ENCODE results near the gene GDI1. TPM values are rescaled to one million over a fixed set of nuclear protein-coding genes. Genes with fewer than 3 reads are reported as not detected.
A peak's percentile ranks its signal among the peaks of the same experiment; 100 is the strongest.

GDI1 gene
- total RNA-seq, 2 donors from 2014 or later: 157 to 187 TPM

- H3K27me3 Mint-ChIP-seq: peaks cover 0 to 4% of the 10 kb centered on the region in 2 donors
- H3K36me3 Mint-ChIP-seq: no peaks in the 10 kb centered on the region
- H3K4me1 Mint-ChIP-seq (ENCODE audit: low read depth in 2 of 2): peaks cover 10 to 14% of the 10 kb centered on the region in 2 donors
- H3K27ac Mint-ChIP-seq: peak overlapping the region in 1 of 2 donors; percentile 81
- peak overlapping the region; percentile 91 for H3K4me3 Mint-ChIP-seq
- DNase-seq (ENCODE audit: low spot score) (no peak), ATAC-seq (no peak)
- no peaks in the 10 kb centered on the region for H3K9me3 Mint-ChIP-seq
Measured at GRCh38 chrX:154489182-154489581, 52.2 kb downstream of the GDI1 start.

- Mint-ChIP-seq H3K27ac (peak overlapping the region; percentile 81 to 83), H3K4me1 (ENCODE audit: low read depth in 2 of 2) (peaks cover 10 to 14% of the 10 kb centered on the region in 2 donors), H3K36me3 (no peaks in the 10 kb centered on the region), H3K9me3 (no peaks in the 10 kb centered on the region), H3K27me3 (peaks cover 0 to 4% of the 10 kb centered on the region in 2 donors), H3K4me3 (peak overlapping the region; percentile 91)
- no peak for DNase-seq (ENCODE audit: low spot score)
- peak; percentile 29 to 43 for ATAC-seq
Measured at GRCh38 chrX:154490021-154490413, 53.1 kb downstream of the GDI1 start.

GRCh38 chrX:154490414-154491083 is 53.6 kb downstream of the GDI1 start, which contains the start of gene SLC10A3:
Gene SLC10A3, minus strand, starts transcription at chrX:154490629. Its CDS starts 1,689 bp downstream, at chrX:154488940.
- no peaks in the 10 kb centered on the region for H3K36me3 Mint-ChIP-seq
- DNase-seq (ENCODE audit: low spot score) (peak; percentile 93), ATAC-seq (peak; percentile 94)
- peak within 1 kb of the TSS; percentile 91 for H3K4me3 Mint-ChIP-seq
- peaks cover 10 to 14% of the 10 kb centered on the region in 2 donors for H3K4me1 Mint-ChIP-seq (ENCODE audit: low read depth in 2 of 2)
- H3K27ac Mint-ChIP-seq: peak within 1 kb of the TSS; percentile 81 to 85
- H3K27me3 Mint-ChIP-seq: peaks cover 0 to 4% of the 10 kb centered on the region in 2 donors
- H3K9me3 Mint-ChIP-seq: no peaks in the 10 kb centered on the region

Other genes starting within 250 kb of the GDI1 start
- not detected for gene OPN1MW2, start 217.4 kb upstream of the GDI1 start, total RNA-seq
- gene OPN1MW3, start 179.6 kb upstream of the GDI1 start, total RNA-seq: not detected
- not detected for gene TEX28, start 142.0 kb upstream of the GDI1 start, total RNA-seq
- gene TKTL1, start 141.4 kb upstream of the GDI1 start, total RNA-seq: 1 to 10 TPM; 3.0 to 4.1 TPM
- gene FLNA, start 62.5 kb upstream of the GDI1 start, total RNA-seq: 100 to 1,000 TPM; 574 to 727 TPM
- 10 to 100 TPM; 49.2 to 61.9 TPM for gene EMD, start 57.9 kb upstream of the GDI1 start, total RNA-seq
- gene RPL10, start 38.8 kb upstream of the GDI1 start, total RNA-seq: 1,000 to 10,000 TPM; 1,953 to 2,194 TPM
- 10 to 100 TPM; 12.4 to 14.6 TPM for gene DNASE1L1, start 27.9 kb upstream of the GDI1 start, total RNA-seq
- 10 to 100 TPM; 47.4 to 73.7 TPM for gene TAFAZZIN, start 25.6 kb upstream of the GDI1 start, total RNA-seq
- 100 to 1,000 TPM in 1 of 2 donors, 10 to 100 TPM in 1; 46.7 to 106 TPM for gene ATP6AP1, start 8.5 kb upstream of the GDI1 start, total RNA-seq
- gene FAM50A, start 7.0 kb downstream of the GDI1 start, total RNA-seq: 100 to 1,000 TPM in 1 of 2 donors, 10 to 100 TPM in 1; 75.2 to 108 TPM
- gene PLXNA3, start 21.1 kb downstream of the GDI1 start, total RNA-seq: 10 to 100 TPM; 52.4 to 61.3 TPM
- gene LAGE3, start 42.1 kb downstream of the GDI1 start, total RNA-seq: 10 to 100 TPM; 29.4 to 48.5 TPM
- 10 to 100 TPM; 39.6 to 65.6 TPM for gene UBL4A, start 49.5 kb downstream of the GDI1 start, total RNA-seq
- 10 to 100 TPM; 22.1 to 30.7 TPM for gene SLC10A3, start 53.5 kb downstream of the GDI1 start, total RNA-seq
- gene FAM3A, start 79.1 kb downstream of the GDI1 start, total RNA-seq: 10 to 100 TPM; 28.5 to 41.1 TPM
- 100 to 1,000 TPM; 115 to 227 TPM for gene G6PD, start 109.7 kb downstream of the GDI1 start, total RNA-seq
- 10 to 100 TPM; 55.6 to 61.1 TPM for gene IKBKG, start 110.5 kb downstream of the GDI1 start, total RNA-seq
- not detected for gene CTAG1A, start 148.0 kb downstream of the GDI1 start, total RNA-seq
- not detected for gene CTAG1B, start 182.1 kb downstream of the GDI1 start, total RNA-seq
- not detected for gene CTAG2, start 216.4 kb downstream of the GDI1 start, total RNA-seq